ENCODE measurements around the gene VAV2.

The VAV2 gene

DNA sequence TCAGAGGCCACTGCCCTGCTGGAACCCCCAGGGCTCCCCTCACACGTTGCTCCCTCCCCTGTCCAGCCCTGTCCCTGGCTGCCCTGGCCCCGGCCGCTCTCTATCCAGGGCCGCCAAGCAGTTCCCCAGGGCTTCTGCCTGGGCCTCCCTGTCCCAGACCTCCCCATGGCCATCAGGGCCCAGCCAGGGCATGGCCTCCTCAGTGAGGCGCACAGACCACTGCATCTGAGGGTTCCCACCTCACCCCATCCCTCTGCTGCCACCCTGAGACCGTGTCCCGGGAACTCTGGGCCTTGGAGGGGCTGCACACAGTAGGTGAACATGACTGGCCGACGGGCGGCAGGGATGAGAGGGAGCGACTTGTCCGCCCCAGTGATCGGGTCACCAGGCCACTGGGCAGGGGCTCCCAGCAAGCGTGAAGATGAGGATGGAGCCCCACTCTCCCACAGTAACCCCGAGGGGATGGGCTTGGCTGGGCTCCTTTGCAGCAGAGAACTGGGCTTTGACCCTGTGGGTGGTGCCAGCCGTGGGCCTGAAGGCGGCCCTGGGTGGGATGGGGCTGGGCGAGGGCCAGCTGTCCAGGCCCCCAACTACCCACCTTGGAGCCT lies 145.5 kb downstream of the VAV2 start:
- DNase-seq (ENCODE audit: low read depth): no peak
- no peak overlapping the region for H3K4me3 ChIP-seq (ENCODE audit: low read length)
- TF ChIP-seq, protein P1, sequence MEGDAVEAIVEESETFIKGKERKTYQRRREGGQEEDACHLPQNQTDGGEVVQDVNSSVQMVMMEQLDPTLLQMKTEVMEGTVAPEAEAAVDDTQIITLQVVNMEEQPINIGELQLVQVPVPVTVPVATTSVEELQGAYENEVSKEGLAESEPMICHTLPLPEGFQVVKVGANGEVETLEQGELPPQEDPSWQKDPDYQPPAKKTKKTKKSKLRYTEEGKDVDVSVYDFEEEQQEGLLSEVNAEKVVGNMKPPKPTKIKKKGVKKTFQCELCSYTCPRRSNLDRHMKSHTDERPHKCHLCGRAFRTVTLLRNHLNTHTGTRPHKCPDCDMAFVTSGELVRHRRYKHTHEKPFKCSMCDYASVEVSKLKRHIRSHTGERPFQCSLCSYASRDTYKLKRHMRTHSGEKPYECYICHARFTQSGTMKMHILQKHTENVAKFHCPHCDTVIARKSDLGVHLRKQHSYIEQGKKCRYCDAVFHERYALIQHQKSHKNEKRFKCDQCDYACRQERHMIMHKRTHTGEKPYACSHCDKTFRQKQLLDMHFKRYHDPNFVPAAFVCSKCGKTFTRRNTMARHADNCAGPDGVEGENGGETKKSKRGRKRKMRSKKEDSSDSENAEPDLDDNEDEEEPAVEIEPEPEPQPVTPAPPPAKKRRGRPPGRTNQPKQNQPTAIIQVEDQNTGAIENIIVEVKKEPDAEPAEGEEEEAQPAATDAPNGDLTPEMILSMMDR (IDR thresholded peaks at IDR 0.05; ENCODE audit: insufficient read depth, low read depth, low read length, missing control alignments): no peak

DNA sequence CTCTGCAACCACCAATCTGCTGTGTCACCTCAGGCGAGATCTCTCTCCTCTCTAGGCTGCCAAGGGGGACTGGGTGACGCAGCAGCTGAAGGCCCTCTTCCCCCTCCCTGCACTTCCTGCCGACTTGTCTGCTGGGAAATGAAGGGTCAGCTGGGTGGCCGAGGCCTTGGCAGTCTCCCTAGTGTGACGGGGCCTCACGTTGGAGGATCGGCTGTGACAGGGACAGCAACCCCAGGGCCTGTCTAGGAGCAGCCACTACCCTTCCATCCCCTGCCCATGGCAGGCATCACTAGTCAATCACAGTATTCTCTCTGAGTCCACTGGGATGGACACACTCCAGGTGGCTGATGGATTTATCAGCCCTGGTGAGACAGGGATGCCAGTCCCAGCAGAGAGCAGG lies 146.7 kb downstream of the VAV2 start:
- no peak for DNase-seq (ENCODE audit: low read depth)
- TF ChIP-seq, protein P1 (IDR thresholded peaks at IDR 0.05; ENCODE audit: insufficient read depth, low read depth, low read length, missing control alignments): no peak
- no peak overlapping the region for H3K4me3 ChIP-seq (ENCODE audit: low read length)

DNA sequence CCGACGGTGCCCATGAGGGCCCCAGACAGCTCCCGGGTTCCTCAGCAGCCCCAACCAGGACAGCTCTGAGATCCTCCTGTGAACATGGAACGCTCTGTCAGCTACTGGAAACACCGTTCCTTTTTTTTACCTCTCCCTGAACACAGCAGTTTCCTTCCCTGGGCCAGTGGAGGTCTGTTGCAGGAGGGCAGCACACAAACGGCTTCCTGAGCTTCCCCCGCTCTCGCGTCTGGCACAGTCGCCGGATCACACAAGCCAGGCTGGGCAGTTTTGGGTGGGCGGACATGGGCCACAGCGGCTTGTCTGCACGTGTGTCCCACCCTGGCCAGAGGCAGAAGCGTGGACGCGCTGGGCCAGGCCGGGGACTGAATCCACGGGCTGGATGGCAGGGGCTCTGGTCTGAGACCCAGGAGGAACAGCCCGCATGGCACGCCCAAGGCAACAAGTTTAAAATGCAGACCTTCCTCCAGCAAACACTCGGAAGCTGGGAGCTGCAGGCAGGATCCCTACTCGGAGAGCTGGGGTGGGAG lies 147.2 kb downstream of the VAV2 start:
- DNase-seq (ENCODE audit: low read depth): no peak
- H3K4me3 ChIP-seq (ENCODE audit: low read length): no peak overlapping the region

DNA sequence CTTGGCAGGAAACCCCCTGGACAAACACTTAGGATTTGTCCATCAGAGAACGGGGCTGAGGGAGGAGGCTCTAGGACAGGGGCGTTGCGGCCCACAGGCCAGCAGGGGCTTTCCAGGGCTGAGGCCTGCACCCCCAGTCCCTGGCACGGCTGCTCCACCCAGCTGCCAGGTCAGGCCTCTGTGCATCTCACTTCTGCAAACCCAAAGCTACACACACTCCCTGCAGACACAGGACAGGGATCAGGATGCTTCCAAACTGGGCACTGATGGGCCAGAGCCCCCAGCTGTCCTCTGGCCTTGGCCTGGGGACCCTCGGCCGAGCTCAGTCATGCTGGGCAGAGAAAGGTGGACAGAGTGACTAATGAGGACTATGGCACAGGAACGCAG lies 147.7 kb downstream of the VAV2 start:
- no peak overlapping the region for H3K4me3 ChIP-seq (ENCODE audit: low read length)
- DNase-seq (ENCODE audit: low read depth): no peak
- TF ChIP-seq, protein P1 (IDR thresholded peaks at IDR 0.05; ENCODE audit: insufficient read depth, low read depth, low read length, missing control alignments): no peak

More for the DNA sequence above, 147.2 kb downstream of the VAV2 start:
- TF ChIP-seq, protein P1 (IDR thresholded peaks at IDR 0.05; ENCODE audit: insufficient read depth, low read depth, low read length, missing control alignments): no peak

DNA sequence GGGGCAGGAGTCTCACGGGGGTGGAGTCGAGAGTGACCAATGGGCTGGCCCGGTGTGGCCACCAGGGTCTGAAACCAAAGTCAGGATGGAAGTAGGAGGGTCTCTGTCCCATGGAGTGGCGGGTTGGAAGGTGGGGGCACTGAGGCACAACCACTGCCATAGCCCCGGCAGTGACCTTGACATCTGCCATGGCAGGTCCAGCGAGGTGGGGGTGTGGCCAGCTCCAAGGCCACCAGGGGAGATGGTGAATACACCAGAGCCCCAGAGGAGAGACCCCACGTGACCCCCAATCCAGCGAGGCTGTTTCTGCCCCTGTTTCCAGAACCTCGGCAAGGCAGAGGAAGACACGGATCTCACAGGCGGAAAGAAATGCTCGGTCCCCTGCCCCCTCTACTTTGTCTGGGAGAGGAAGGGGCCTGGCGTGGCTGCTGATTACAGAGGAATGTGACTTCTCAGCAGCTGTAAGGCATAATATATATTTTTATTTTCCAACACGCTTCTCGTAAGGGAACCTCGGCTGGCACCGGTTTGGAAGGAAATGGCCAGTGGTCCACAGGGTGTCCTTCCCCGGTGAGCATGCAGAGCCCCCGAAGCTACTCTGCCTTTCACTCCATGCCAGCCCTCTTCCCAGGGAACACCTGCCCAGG lies 148.2 kb downstream of the VAV2 start:
- H3K4me3 ChIP-seq (ENCODE audit: low read length): no peak overlapping the region
- no peak for DNase-seq (ENCODE audit: low read depth)
- TF ChIP-seq, protein P1 (IDR thresholded peaks at IDR 0.05; ENCODE audit: insufficient read depth, low read depth, low read length, missing control alignments): no peak

DNA sequence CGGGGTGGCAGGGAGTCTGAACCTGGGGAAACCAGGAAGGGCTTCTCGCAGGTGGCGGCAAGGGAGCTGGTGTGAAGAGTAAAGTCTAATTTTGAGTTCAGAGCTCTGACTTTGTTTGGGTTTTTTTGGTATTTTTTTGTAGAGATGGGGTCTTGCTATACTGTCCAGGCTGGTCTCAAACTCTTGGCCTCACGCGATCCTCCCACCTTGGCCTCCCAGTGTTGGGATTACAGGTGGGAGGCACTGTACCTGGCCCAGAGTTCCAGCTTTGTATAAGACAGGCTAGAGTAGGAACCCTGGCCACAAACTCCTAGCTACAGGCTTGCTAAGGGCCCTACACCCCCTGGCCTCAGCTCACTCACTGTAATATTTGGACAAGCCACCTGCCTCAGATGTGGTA lies 148.9 kb downstream of the VAV2 start:
- no peak overlapping the region for H3K4me3 ChIP-seq (ENCODE audit: low read length)

More for the DNA sequence above, 148.9 kb downstream of the VAV2 start:
- TF ChIP-seq, protein P1 (IDR thresholded peaks at IDR 0.05; ENCODE audit: insufficient read depth, low read depth, low read length, missing control alignments): no peak
- no peak for DNase-seq (ENCODE audit: low read depth)
